ENCODE results near the gene MRPL40.
"Not testable (repeated sequence)": the region's sequence is repeated elsewhere in the genome, so short reads cannot be mapped to it uniquely, and the experiment has no call there.

The MRPL40 gene

DNA sequence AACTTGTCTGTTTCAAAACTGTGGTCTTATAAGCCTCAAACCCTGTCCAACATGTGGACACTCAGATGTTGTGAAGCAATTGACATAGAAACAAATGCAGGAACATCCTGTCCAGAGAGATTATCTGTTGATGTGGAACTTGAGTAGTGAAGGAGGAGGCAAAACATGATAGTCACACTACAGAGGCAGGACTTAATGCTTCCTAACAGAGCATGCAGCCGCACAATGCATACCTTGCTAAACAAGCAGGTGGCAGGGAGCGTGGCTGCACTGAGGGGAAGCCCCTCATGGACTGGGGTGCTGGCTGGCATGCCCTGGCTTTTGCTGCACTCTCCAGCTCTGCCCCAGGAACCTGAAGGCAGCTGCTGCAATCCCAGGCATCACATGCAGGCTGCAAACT, 9.8 kb downstream of the MRPL40 start:
- DNase-seq, result no peak

GRCh38 chr22:19443544-19444211, 11.3 kb downstream of the MRPL40 start:
- DNase-seq, result no peak

- DNase-seq, result not testable (repeated sequence)
These were observed 13.1 kb downstream of the MRPL40 start for GRCh38 chr22:19445279-19445982.

DNA sequence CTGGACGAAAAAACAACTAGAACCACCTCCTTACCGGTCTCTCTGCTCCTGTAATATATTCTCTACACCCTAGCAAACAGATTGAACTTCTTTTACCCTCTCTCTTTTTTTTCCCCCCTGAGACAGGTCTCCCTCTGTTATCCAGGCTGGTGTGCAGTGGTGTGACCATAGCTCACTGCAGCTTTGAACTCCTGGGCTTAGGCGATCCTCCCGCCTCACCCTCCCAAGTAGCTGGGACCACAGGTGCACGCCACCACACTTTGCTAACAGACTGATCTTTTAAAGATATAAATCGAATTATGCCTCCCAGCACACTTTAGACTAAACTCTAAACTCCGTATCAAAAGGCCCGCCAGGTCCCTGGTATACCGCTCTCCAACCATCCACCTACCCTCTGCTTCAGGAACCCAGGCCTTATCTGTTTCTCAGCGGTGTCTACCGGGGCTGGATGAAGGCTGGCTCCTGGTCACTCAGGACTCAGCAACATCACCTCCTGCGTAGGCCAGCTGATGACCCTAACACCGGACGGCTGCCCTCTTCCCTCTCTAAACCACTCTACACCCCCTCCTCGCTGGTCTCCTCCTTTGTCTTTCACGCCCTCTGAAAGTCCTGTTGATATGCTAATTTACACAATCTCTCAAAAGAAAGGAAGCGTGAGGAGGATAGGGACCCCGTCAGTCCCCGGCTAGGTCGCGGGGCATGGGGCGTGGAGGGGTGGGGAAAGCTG, 14.4 kb downstream of the MRPL40 start:
- DNase-seq, result no peak

GRCh38 chr22:19447330-19448075, 15.2 kb downstream of the MRPL40 start, which contains the start of gene C22orf39:
Gene C22orf39, minus strand, starts transcription at chr22:19447711. Its CDS starts 23 bp downstream, at chr22:19447688.
- DNase-seq, result peak; percentile 81

DNA sequence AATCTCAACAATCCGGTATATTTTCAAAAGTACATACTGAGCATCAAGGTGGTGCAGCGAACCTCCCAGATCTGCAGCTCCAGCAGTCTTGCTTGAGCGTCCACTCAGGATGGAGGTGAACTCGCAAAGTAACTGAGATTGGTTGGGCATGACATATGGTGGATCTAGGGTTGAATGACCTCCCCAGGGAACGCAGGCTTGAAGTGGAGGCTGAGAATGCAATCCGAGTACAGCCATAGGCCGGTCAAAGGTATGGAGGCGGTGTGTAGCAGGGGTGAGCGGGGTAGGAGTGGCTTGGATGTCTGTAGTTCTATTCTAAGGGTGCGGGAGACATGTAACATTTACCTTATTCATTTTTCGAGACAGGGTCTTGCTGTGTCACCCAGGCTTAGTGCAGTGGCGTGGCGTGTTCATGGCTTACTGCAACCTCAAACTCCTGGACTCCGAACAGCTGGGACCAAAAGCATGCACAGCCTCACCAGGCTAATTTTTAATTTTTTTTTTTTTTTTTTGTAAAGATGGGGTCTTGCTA, 15.8 kb downstream of the MRPL40 start:
- DNase-seq, result peak; percentile 65

GRCh38 chr22:19448739-19449421, 16.5 kb downstream of the MRPL40 start:
- DNase-seq, result no peak

- DNase-seq, result no peak
These were observed 17.1 kb downstream of the MRPL40 start for GRCh38 chr22:19449422-19449767.

DNA sequence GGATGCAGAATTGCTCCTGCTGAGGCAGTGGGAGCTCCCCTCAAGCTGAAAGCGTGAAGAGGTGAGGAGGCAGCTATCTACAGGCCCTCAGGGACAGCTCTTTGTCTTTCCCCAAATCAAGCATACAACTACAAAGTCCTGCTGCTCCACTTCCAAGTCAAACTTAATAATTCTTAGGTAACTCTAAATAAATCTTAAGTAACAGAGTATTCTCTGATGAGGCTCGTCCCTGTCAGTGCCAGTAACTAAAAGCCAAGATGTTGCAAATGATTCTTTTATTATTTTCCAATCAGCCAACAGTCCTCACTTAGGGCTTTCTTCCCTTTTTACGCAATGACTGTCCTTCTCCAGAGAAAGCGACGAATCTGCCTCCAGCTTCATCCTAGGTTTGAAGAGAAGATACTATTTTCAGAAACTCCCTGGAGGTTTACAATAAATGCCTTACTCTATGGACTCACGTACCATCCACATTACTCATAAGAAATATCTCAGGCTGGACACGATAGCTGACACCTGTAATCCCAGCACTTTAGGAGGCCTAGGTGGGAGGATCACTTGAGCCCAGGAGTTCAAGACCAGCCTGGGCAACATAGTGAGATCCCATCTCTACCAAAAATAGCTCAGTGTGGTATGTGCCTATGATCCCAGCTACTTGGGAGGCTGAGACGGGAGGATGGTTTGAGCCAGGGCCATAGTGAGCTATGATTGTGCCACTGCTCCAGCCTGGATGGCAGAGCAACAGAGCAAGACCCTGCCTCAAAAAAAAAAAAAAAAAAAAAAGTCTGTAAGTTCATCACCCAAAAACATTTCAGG, 18.2 kb downstream of the MRPL40 start:
- DNase-seq, result no peak

- no peak for DNase-seq
These were observed 19.2 kb downstream of the MRPL40 start for GRCh38 chr22:19451570-19451969.

DNA sequence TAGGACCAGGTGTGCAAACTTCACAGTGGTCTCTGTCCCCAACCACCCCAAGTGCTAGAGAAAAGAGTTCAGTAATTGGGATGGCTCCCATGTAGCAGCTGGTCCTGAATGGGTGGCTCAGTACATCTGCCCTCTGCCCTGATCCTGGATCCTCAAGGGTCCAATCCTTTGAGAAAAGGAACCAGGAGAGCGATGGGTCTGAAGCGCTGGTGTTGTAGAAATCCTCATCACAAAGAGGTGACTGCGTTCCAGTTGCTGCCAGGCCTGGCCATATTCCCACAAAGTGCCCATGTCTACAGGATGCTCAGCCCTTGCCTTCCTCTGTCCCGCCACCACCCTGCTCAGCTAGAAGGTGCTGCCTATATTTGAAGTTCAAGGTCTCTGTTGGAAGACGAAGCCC, 21.4 kb downstream of the MRPL40 start:
- no peak for DNase-seq

- DNase-seq, result no peak
These were observed 21.8 kb downstream of the MRPL40 start for GRCh38 chr22:19454156-19454555.

- no peak for DNase-seq
These were observed 22.7 kb downstream of the MRPL40 start for GRCh38 chr22:19455033-19455432.

GRCh38 chr22:19455585-19456370, 23.4 kb downstream of the MRPL40 start:
- no peak for DNase-seq

DNA sequence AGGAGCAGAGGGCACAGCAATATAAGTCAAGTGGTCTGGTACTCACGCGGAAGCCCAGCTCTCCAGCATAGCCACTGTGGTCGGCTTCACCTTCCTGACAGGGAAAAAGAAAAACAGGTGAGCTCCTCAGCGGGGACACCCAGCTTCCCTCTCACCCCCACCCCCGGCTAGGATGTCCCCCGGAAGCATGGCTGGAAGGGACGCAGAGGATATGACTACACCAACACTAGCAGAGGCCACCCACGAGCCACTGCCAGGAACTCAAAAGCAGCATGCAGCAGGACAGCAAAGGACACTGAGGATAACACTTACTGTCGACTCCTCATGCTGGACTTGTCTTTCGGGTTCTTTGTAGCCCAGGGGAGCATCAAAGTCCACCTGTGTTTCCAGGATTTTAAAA, 24.2 kb downstream of the MRPL40 start:
- no peak for DNase-seq

DNA sequence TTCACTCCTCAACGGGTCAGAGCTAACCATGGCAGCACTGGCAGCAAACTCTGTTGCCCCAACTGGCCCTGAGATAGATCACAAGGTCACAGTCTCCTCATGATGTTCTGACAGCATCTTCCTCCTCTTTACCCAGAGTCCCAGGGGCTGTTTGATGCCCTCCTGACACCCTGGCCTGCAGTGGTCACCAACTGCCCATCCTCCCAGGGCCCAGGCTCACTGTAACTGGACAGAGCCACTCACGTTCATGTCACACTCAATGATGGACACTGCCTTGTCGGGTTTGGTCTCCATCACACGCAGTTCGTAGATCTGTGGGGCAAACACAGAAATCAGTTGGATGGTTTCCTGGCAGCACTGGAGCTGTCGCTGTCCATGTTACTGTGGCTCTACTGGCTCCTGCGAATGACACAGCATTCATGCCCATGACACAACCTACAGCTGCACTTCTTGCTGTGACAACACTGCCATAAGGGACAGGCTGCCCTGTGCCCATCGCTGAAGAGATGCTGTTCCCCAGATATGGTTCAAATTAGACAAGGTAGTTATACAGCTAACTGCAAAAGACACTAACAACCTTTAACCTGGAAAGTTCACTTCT, 25.6 kb downstream of the MRPL40 start:
- DNase-seq, result no peak

DNA sequence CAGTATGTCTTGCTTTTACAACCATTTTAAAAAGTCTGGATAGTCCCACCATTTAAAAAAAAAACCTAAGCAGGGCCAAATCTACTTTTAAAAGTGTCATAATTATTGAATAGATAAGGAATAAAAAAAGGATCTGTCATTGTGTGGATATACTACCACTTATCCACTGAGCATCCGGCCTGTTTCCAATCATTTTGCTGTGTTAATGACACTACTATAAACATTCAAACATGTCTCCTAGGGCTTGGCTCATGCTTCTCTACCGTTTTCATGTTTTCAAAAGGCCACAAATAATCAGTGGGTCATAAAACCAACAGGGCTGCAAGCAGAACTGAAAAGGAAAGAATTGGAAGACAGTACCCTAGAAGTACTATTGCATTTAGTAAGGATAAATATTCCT, 27.7 kb downstream of the MRPL40 start:
- no peak for DNase-seq

- no peak for DNase-seq
These were observed 29.2 kb downstream of the MRPL40 start for GRCh38 chr22:19461506-19461905.

DNA sequence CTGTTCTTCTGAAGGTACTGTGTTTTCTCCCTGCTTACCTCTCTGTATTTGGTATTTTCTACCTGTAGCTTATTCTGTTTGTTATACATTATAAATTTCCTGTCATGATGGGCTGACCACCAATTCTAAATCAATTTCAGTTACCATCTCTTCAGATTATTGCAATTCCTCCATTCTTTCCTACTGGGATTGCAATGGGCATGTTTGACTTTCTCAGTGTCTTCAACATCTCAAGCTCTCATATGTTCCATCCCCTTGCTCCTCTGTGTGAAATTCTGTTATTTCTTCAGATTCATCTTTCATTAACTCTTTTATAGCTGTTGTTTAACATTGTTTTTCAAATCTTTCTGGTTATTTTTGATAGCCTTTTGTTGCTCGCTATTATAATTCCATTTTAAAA, 30.7 kb downstream of the MRPL40 start:
- no peak for DNase-seq
